B cell (primary cell): Measurements from ENCODE around the gene MAP2K6. TPM values are rescaled to one million over a fixed set of nuclear protein-coding genes. Genes with fewer than 3 reads are reported as not detected.

Experiments
- ATAC-seq: fragments of 200-7000 bp; cut with Tn5 transposase; one replicate; pipeline ENCODE4 v1.10.0; 2021; ENCODE audit warnings: low read depth, mild to moderate bottlenecking, moderate number of reproducible peaks, moderate library complexity
- CTCF ChIA-PET: fragments of 350-600 bp; sonication (Branson Sonifier 250); formaldehyde crosslinking; loops from one replicate; lab custom pipeline; 2021; ENCODE audit warnings: antibody characterized with exemption, inconsistent platforms; lab: Charles Lee
- POLR2A ChIA-PET: fragments of 350-600 bp; sonication (Branson Sonifier 250); formaldehyde crosslinking; loops from one replicate; lab custom pipeline; 2021; ENCODE audit warnings: antibody characterized with exemption; lab: Charles Lee
- DNase-seq: peaks from one replicate; pipeline ENCODE4 v3.0.0; 2013
- H2AFZ ChIP-seq: 2 replicates; pipeline ENCODE4 v1.6.1; 2012; ENCODE audit warnings: mild to moderate bottlenecking, low read depth, low read length; ENCODE audit not compliant: insufficient read depth, poor library complexity, severe bottlenecking
- H3K27ac ChIP-seq, 2 donors: 1 replicate in 1 of 2; 2 replicates in 1 of 2; pipeline ENCODE4 v1.5.1; 2012 to 2013; ENCODE audit warnings: low read length in 2 of 2, mild to moderate bottlenecking in 2 of 2, moderate library complexity in 1 of 2
- H3K27me3 ChIP-seq, 4 experiments: fragments of 200-600 bp in 1 of 4; sonication (generic) in 1 of 4; replicated peaks in 1 of 4; 1 replicate in 2 of 4; 2 replicates in 2 of 4; pipeline versions ENCODE4 v1.6.1 to v1.7.0; 2013 to 2016; ENCODE audit warnings: low read length in 3 of 4, mild to moderate bottlenecking in 2 of 4, mixed read lengths in 1 of 4, moderate library complexity in 1 of 4; ENCODE audit not compliant: insufficient read depth in 4 of 4, control insufficient read depth in 3 of 4; ENCODE audit errors: control extremely low read depth in 1 of 4
- H3K36me3 ChIP-seq, 2 experiments: replicated peaks in 1 of 2; 1 replicate in 1 of 2; 2 replicates in 1 of 2; pipeline versions ENCODE4 v1.6.1 to v1.7.1; 2013; ENCODE audit warnings: low read length in 1 of 2; ENCODE audit not compliant: insufficient read depth in 2 of 2, control insufficient read depth in 1 of 2; ENCODE audit errors: control extremely low read depth in 1 of 2, extremely low read depth in 1 of 2
- H3K4me1 ChIP-seq, 2 donors: fragments of 200-600 bp in 1 of 2; sonication (generic) in 1 of 2; 1 replicate in 1 of 2; 2 replicates in 1 of 2; pipeline versions ENCODE4 v1.5.1 to v1.6.1; 2013 to 2017; ENCODE audit warnings: low read length in 2 of 2; ENCODE audit not compliant: control insufficient read depth in 2 of 2, insufficient read depth in 2 of 2
- H3K4me2 ChIP-seq: replicated peaks from 2 replicates; pipeline ENCODE3; 2012; ENCODE audit warnings: mild to moderate bottlenecking, low read depth, low read length; ENCODE audit not compliant: poor library complexity, severe bottlenecking
- H3K4me3 ChIP-seq, 5 experiments: fragments of 200-600 bp in 1 of 5; sonication (generic) in 1 of 5; 1 replicate in 3 of 5; 2 replicates in 2 of 5; pipeline versions ENCODE4 v1.5.1 to v1.7.0; 2011 to 2016; ENCODE audit warnings: low read length in 4 of 5, mild to moderate bottlenecking in 4 of 5, low read depth in 2 of 5, control low read depth in 1 of 5, moderate library complexity in 1 of 5; ENCODE audit not compliant: insufficient read depth in 1 of 5; ENCODE audit errors: control extremely low read depth in 1 of 5, extremely low read depth in 1 of 5
- H3K79me2 ChIP-seq: fragments of 200-600 bp; sonication (generic); one replicate; pipeline ENCODE4 v1.6.0; 2016; ENCODE audit warnings: low read length; ENCODE audit not compliant: control insufficient read depth, insufficient read depth
- H3K9ac ChIP-seq: fragments of 200-600 bp; sonication (generic); 2 replicates; pipeline ENCODE4 v1.6.1; 2017; ENCODE audit warnings: mild to moderate bottlenecking, low read length, moderate library complexity
- H3K9me3 ChIP-seq, 3 donors: one replicate each; pipeline versions ENCODE4 v1.6.1 to v1.7.1; 2013; ENCODE audit warnings: low read length in 2 of 3; ENCODE audit not compliant: control insufficient read depth in 2 of 3, insufficient read depth in 1 of 3; ENCODE audit errors: control extremely low read depth in 1 of 3
- H4K20me1 ChIP-seq: 2 replicates; pipeline ENCODE4 v1.6.0; 2012; ENCODE audit warnings: mild to moderate bottlenecking, low read length; ENCODE audit not compliant: insufficient read depth, control insufficient read depth, poor library complexity, severe bottlenecking
- H3K27ac Mint-ChIP-seq: one replicate; pipeline ENCODE4 v1.8.0; 2021; ENCODE audit warnings: mixed read lengths
- H3K27me3 Mint-ChIP-seq: one replicate; pipeline ENCODE4 v1.8.0; 2021; ENCODE audit warnings: mixed read lengths
- H3K4me1 Mint-ChIP-seq: one replicate; pipeline ENCODE4 v1.8.0; 2021; ENCODE audit warnings: mixed read lengths
- H3K4me3 Mint-ChIP-seq: one replicate; pipeline ENCODE4 v1.8.0; 2021; ENCODE audit warnings: mixed read lengths
- H3K9me3 Mint-ChIP-seq: one replicate; pipeline ENCODE4 v1.8.0; 2022; ENCODE audit warnings: mixed read lengths; ENCODE audit not compliant: insufficient read depth
- CTCF ChIP-seq: fragments of 200-600 bp; IDR thresholded peaks from one replicate; pipeline ENCODE4 v1.8.0; 2022; ENCODE audit warnings: antibody characterized with exemption, mild to moderate bottlenecking
- EZH2 ChIP-seq: IDR thresholded peaks from 2 replicates; pipeline ENCODE4 v1.6.1; 2012; ENCODE audit warnings: borderline replicate concordance, low read depth, mild to moderate bottlenecking, moderate library complexity, low read length; ENCODE audit not compliant: insufficient read depth, poor library complexity, severe bottlenecking
- WGBS: methylation state at CpG from one replicate; pipeline ENCODE4 v1.1.5; 2013; ENCODE audit warnings: missing lambda C conversion rate; ENCODE audit not compliant: insufficient coverage; 5-methylcytosine and 5-hydroxymethylcytosine counted together
- intact Hi-C: fragments of 100-400 bp; cut with micrococcal nuclease; formaldehyde crosslinking; loops from one replicate; pipeline ENCODE4 v1.10.0; 2022
- polyA plus RNA-seq: library from polyadenylated mRNA; depleted of rRNA; stranded (reverse); fragments of >200 nt; gene quantifications from 2 replicates; pipeline ENCODE4 v1.2.3, GENCODE V29; 2012
- total RNA-seq, 2 donors: library from RNA; stranded (reverse); fragments of 120-200 nt in 1 of 2; gene quantifications; 1 replicate in 1 of 2; 2 replicates in 1 of 2; pipeline versions ENCODE4 v1.2.3 to v1.2.4, GENCODE V29; 2013 to 2022

MAP2K6 gene
- total and polyA plus RNA-seq, 2 donors (not counting 1 experiment from before 2014, with no cell fraction given) = 2.4 to 7.7 TPM

- Histone ChIP-seq H3K4me2 (no peak overlapping the region), H3K36me3 (no peaks in the 10 kb centered on the region), H3K4me3 (no peak overlapping the region), H3K27ac (no peak overlapping the region), H3K79me2 (peaks cover 2% of the 10 kb centered on the region), H3K4me1 (peaks cover 31 to 33% of the 10 kb centered on the region in 2 donors), H4K20me1 (no peaks in the 10 kb centered on the region), H3K27me3 (no peaks in the 10 kb centered on the region), H3K9ac (no peak overlapping the region), H3K9me3 (peaks cover 0 to 4% (median 0%) of the 10 kb centered on the region in 3 donors), H2AFZ (no peak overlapping the region)
- Mint-ChIP-seq H3K4me3 (no peak overlapping the region), H3K9me3 (no peaks in the 10 kb centered on the region), H3K27ac (no peak overlapping the region), H3K4me1 (peaks cover 40% of the 10 kb centered on the region), H3K27me3 (peaks cover 4% of the 10 kb centered on the region)
- CTCF ChIA-PET = interaction anchor here (0.6 to 3.7 kb wide), 5 partner anchors 12 to 734 kb away, joined by 3 to 22 read pairs (median 3); no protein-coding TSS in a partner anchor
- DNase-seq = no peak
- ATAC-seq = no peak
- WGBS = 100% methylated on average over 1 of the region's 1 CpG
- intact Hi-C loops = loop anchor here (5.0 kb wide), 1 partner anchor 89 kb away; no protein-coding TSS in a partner anchor
- no peak for TF ChIP-seq CTCF
- TF ChIP-seq EZH2 = no peak
- POLR2A ChIA-PET = no interaction called here
Measured at GRCh38 chr17:69506489-69506888, 92.0 kb downstream of the MAP2K6 start.

DNA sequence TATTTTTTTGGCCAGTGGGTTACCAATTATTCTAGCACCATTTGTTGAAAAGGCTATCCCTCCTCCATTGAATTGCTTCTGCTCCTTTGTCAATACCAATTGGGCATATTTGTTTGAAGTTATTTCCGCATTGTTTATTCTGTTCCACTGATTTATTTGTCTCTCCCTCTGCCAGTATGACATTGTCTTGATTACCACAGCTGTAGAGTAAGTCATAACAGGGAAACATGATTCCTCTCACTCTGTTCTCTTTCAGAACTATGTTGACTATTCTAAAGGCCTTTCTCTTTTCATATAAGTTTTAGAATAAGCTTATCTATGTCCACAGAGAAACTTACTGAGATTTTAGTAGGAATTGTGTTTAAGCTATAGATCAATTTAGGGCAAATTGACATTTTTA is 94.3 kb downstream of the MAP2K6 start:
- ChIA-PET CTCF (interaction anchor here (3.7 kb wide), 1 partner anchor 15 kb away, joined by 22 read pairs; no protein-coding TSS in a partner anchor), POLR2A (no interaction called here)
- ATAC-seq (no peak), DNase-seq (no peak)
- Histone ChIP-seq H3K36me3 (no peaks in the 10 kb centered on the region), H3K27me3 (no peaks in the 10 kb centered on the region), H3K79me2 (peaks cover 2% of the 10 kb centered on the region), H4K20me1 (no peaks in the 10 kb centered on the region), H3K4me3 (no peak overlapping the region), H3K4me2 (no peak overlapping the region), H2AFZ (no peak overlapping the region), H3K9me3 (peaks cover 0 to 4% (median 0%) of the 10 kb centered on the region in 3 donors), H3K27ac (no peak overlapping the region), H3K9ac (no peak overlapping the region), H3K4me1 (peaks cover 9 to 12% of the 10 kb centered on the region in 2 donors)
- peaks cover 4% of the 10 kb centered on the region for H3K27me3 Mint-ChIP-seq
- H3K4me3 Mint-ChIP-seq = no peak overlapping the region
- no peaks in the 10 kb centered on the region for H3K9me3 Mint-ChIP-seq
- intact Hi-C loops = loop anchor here (5.0 kb wide), 1 partner anchor 92 kb away; no protein-coding TSS in a partner anchor
- peaks cover 16% of the 10 kb centered on the region for H3K4me1 Mint-ChIP-seq
- WGBS = no CpG with 5 or more reads among the region's 1 CpG
- no peak overlapping the region for H3K27ac Mint-ChIP-seq
- TF ChIP-seq CTCF = no peak
- no peak for TF ChIP-seq EZH2
